ENCODE measurements around the gene ZGLP1. TPM values are rescaled to one million over a fixed set of nuclear protein-coding genes. Genes with fewer than 3 reads are reported as not detected.

Gene ZGLP1
- total RNA-seq, 1 experiment from 2014 or later = 1.7 TPM

Small RNA genes lying within 50 kb of the gene (small RNA-seq; reads per million reads assigned to genes)
- gene AC011511.1 (not detected), gene AC011511.4 (not detected)

Other genes with a start within 250 kb of the ZGLP1 start
- gene SHFL, start 223.5 kb downstream of the ZGLP1 start, total RNA-seq (2014; rRNA removed; shearing (Covaris generic)) = 6.9 and 9.5 TPM in 2 replicates
- gene ANGPTL6, start 207.1 kb downstream of the ZGLP1 start, total RNA-seq (2014; rRNA removed; shearing (Covaris generic)) = 0.35 and 0.53 TPM in 2 replicates
- gene PPAN, start 203.5 kb downstream of the ZGLP1 start, total RNA-seq (2014; rRNA removed; shearing (Covaris generic)) = 66.1 and 79.6 TPM in 2 replicates
- gene P2RY11, start 198.1 kb downstream of the ZGLP1 start, total RNA-seq (2014; rRNA removed; shearing (Covaris generic)) = 6.6 and 11.0 TPM in 2 replicates
- 519 and 525 TPM in 2 replicates for gene EIF3G, start 189.9 kb downstream of the ZGLP1 start, total RNA-seq (2014; rRNA removed; shearing (Covaris generic))
- gene DNMT1, start 114.9 kb downstream of the ZGLP1 start, total RNA-seq (2014; rRNA removed; shearing (Covaris generic)) = 136 and 139 TPM in 2 replicates
- 1.1 and 1.9 TPM in 2 replicates for gene S1PR2, start 78.5 kb downstream of the ZGLP1 start, total RNA-seq (2014; rRNA removed; shearing (Covaris generic))
- gene MRPL4, start 57.6 kb downstream of the ZGLP1 start, total RNA-seq (2014; rRNA removed; shearing (Covaris generic)) = 154 and 174 TPM in 2 replicates
- gene ICAM1, start 38.7 kb downstream of the ZGLP1 start, total RNA-seq (2014; rRNA removed; shearing (Covaris generic)) = 0.27 and 0.30 TPM in 2 replicates
- gene ICAM4, start 22.9 kb downstream of the ZGLP1 start, total RNA-seq (2014; rRNA removed; shearing (Covaris generic)) = not detected in 2 replicates
- 0.17 and 0.31 TPM in 2 replicates for gene ICAM5, start 19.9 kb downstream of the ZGLP1 start, total RNA-seq (2014; rRNA removed; shearing (Covaris generic))
- gene FDX2, start 6.2 kb upstream of the ZGLP1 start, total RNA-seq (2014; rRNA removed; shearing (Covaris generic)) = 31.5 and 42.4 TPM in 2 replicates
- gene RAVER1, start 23.7 kb upstream of the ZGLP1 start, total RNA-seq (2014; rRNA removed; shearing (Covaris generic)) = 28.3 and 48.3 TPM in 2 replicates
- gene ICAM3, start 29.8 kb upstream of the ZGLP1 start, total RNA-seq (2014; rRNA removed; shearing (Covaris generic)) = 8.3 and 8.8 TPM in 2 replicates
- gene TYK2, start 70.8 kb upstream of the ZGLP1 start, total RNA-seq (2014; rRNA removed; shearing (Covaris generic)) = 64.3 and 80.5 TPM in 2 replicates
- 526 and 530 TPM in 2 replicates for gene CDC37, start 93.7 kb upstream of the ZGLP1 start, total RNA-seq (2014; rRNA removed; shearing (Covaris generic))
- gene PDE4A, start 110.7 kb upstream of the ZGLP1 start, total RNA-seq (2014; rRNA removed; shearing (Covaris generic)) = 3.9 and 9.2 TPM in 2 replicates
- 72.1 and 76.0 TPM in 2 replicates for gene KEAP1, start 193.5 kb upstream of the ZGLP1 start, total RNA-seq (2014; rRNA removed; shearing (Covaris generic))
- 1.2 and 1.8 TPM in 2 replicates for gene S1PR5, start 207.6 kb upstream of the ZGLP1 start, total RNA-seq (2014; rRNA removed; shearing (Covaris generic))
- gene ATG4D, start 234.1 kb upstream of the ZGLP1 start, total RNA-seq (2014; rRNA removed; shearing (Covaris generic)) = 31.8 and 36.8 TPM in 2 replicates